Mucosa of rectum (tissue), 2 donors: ENCODE results near the gene ZSWIM9.
A peak's percentile ranks its signal among the peaks of the same experiment; 100 is the strongest.

ENCODE experiments used
- H3K27ac ChIP-seq, 2 donors: one replicate each; pipeline ENCODE4 v1.7.0; 2013; ENCODE audit warnings: inconsistent platforms in 2 of 2, low read depth in 2 of 2, low read length in 2 of 2
- H3K27me3 ChIP-seq, 2 donors: one replicate each; pipeline ENCODE4 v1.7.0; 2013; ENCODE audit warnings: low read length in 2 of 2; ENCODE audit not compliant: control insufficient read depth in 2 of 2, insufficient read depth in 2 of 2
- H3K36me3 ChIP-seq, 2 donors: one replicate each; pipeline ENCODE4 v1.7.0; 2013; ENCODE audit warnings: low read length in 2 of 2; ENCODE audit not compliant: control insufficient read depth in 2 of 2, insufficient read depth in 2 of 2
- H3K4me1 ChIP-seq, 2 donors: one replicate each; pipeline ENCODE4 v1.7.0; 2013; ENCODE audit warnings: low read length in 2 of 2, mild to moderate bottlenecking in 1 of 2; ENCODE audit not compliant: control insufficient read depth in 2 of 2, insufficient read depth in 2 of 2
- H3K4me3 ChIP-seq, 2 donors: one replicate each; pipeline ENCODE4 v1.7.0; 2013; ENCODE audit warnings: low read length in 2 of 2
- H3K9ac ChIP-seq, 2 donors: one replicate each; pipeline ENCODE4 v1.7.0; 2013; ENCODE audit warnings: low read length in 2 of 2, low read depth in 1 of 2, mild to moderate bottlenecking in 1 of 2
- H3K9me3 ChIP-seq, 2 donors: one replicate each; pipeline ENCODE4 v1.7.0; 2013; ENCODE audit warnings: low read length in 2 of 2; ENCODE audit not compliant: control insufficient read depth in 2 of 2
- donor health status: healthy.
- donor health status: Normal muscosa, but diverticular disease.

ZSWIM9 gene

GRCh38 chr19:48190885-48191284 lies 20.4 kb downstream of the ZSWIM9 start:
- H3K27ac ChIP-seq, result no peak overlapping the region
- H3K4me3 ChIP-seq, result no peak overlapping the region
- no peaks in the 10 kb centered on the region for H3K9me3 ChIP-seq
- peaks cover 0 to 5% of the 10 kb centered on the region in 2 donors for H3K36me3 ChIP-seq
- no peaks in the 10 kb centered on the region for H3K4me1 ChIP-seq
- H3K9ac ChIP-seq, result no peak overlapping the region
- no peaks in the 10 kb centered on the region for H3K27me3 ChIP-seq

- H3K27ac ChIP-seq, result no peak overlapping the region
- H3K27me3 ChIP-seq, result no peaks in the 10 kb centered on the region
- peaks cover 0 to 5% of the 10 kb centered on the region in 2 donors for H3K36me3 ChIP-seq
- H3K9me3 ChIP-seq, result no peaks in the 10 kb centered on the region
- H3K9ac ChIP-seq, result no peak overlapping the region
- no peaks in the 10 kb centered on the region for H3K4me1 ChIP-seq
- no peak overlapping the region for H3K4me3 ChIP-seq
Observed at GRCh38 chr19:48192750-48193149, 22.3 kb downstream of the ZSWIM9 start.

- H3K9ac ChIP-seq, result no peak overlapping the region
- H3K9me3 ChIP-seq, result no peaks in the 10 kb centered on the region
- H3K27me3 ChIP-seq, result no peaks in the 10 kb centered on the region
- H3K4me1 ChIP-seq, result no peaks in the 10 kb centered on the region
- peaks cover 0 to 5% of the 10 kb centered on the region in 2 donors for H3K36me3 ChIP-seq
- no peak overlapping the region for H3K27ac ChIP-seq
- H3K4me3 ChIP-seq, result no peak overlapping the region
Observed at GRCh38 chr19:48194041-48194843, 23.8 kb downstream of the ZSWIM9 start.

- Histone ChIP-seq H3K27ac (no peak overlapping the region), H3K27me3 (no peaks in the 10 kb centered on the region), H3K9ac (no peak overlapping the region), H3K9me3 (no peaks in the 10 kb centered on the region), H3K36me3 (peaks cover 0 to 5% of the 10 kb centered on the region in 2 donors), H3K4me1 (no peaks in the 10 kb centered on the region), H3K4me3 (no peak overlapping the region)
Observed at GRCh38 chr19:48194844-48195830, 24.7 kb downstream of the ZSWIM9 start.

- H3K27me3 ChIP-seq, result no peaks in the 10 kb centered on the region
- H3K4me1 ChIP-seq, result no peaks in the 10 kb centered on the region
- H3K27ac ChIP-seq, result no peak overlapping the region
- peaks cover 0 to 3% of the 10 kb centered on the region in 2 donors for H3K36me3 ChIP-seq
- H3K4me3 ChIP-seq, result no peak overlapping the region
- no peaks in the 10 kb centered on the region for H3K9me3 ChIP-seq
- H3K9ac ChIP-seq, result no peak overlapping the region
Observed at GRCh38 chr19:48196321-48196763, 25.9 kb downstream of the ZSWIM9 start.

- Histone ChIP-seq H3K27ac (no peak overlapping the region), H3K4me3 (no peak overlapping the region), H3K9ac (no peak overlapping the region), H3K36me3 (no peaks in the 10 kb centered on the region), H3K4me1 (no peaks in the 10 kb centered on the region), H3K27me3 (no peaks in the 10 kb centered on the region), H3K9me3 (no peaks in the 10 kb centered on the region)
Observed at GRCh38 chr19:48196933-48197665, 26.6 kb downstream of the ZSWIM9 start.

GRCh38 chr19:48203222-48203793 lies 32.8 kb downstream of the ZSWIM9 start:
- Histone ChIP-seq H3K4me3 (peak overlapping the region; percentile 85 to 89), H3K4me1 (peaks cover 8 to 10% of the 10 kb centered on the region in 2 donors), H3K9me3 (no peaks in the 10 kb centered on the region), H3K36me3 (no peaks in the 10 kb centered on the region), H3K9ac (peak overlapping the region; percentile 8 to 66), H3K27me3 (no peaks in the 10 kb centered on the region), H3K27ac (peak overlapping the region; percentile 56 to 61)

- H3K4me1 ChIP-seq, result peaks cover 8 to 10% of the 10 kb centered on the region in 2 donors
- peak overlapping the region; percentile 85 to 89 for H3K4me3 ChIP-seq
- H3K9ac ChIP-seq, result peak overlapping the region; percentile 66 to 83
- no peaks in the 10 kb centered on the region for H3K36me3 ChIP-seq
- H3K27me3 ChIP-seq, result no peaks in the 10 kb centered on the region
- H3K27ac ChIP-seq, result peak overlapping the region; percentile 56 to 61
- no peaks in the 10 kb centered on the region for H3K9me3 ChIP-seq
Observed at GRCh38 chr19:48203794-48204628, 33.5 kb downstream of the ZSWIM9 start.
